Measurements from ENCODE around the gene GAGE2A.
"Not testable (repeated sequence)": the region's sequence is repeated elsewhere in the genome, so short reads cannot be mapped to it uniquely, and the experiment has no call there.

GAGE2A gene

GRCh38 chrX:49589196-49589595 is at the start of gene GAGE2A:
GAGE2A (plus strand) TSS chrX:49589496; CDS start chrX:49590651, 1,155 bp downstream.
- not testable (repeated sequence) for H3K36me3 ChIP-seq (ENCODE audit: control insufficient read depth in 1 of 2, insufficient read depth in 2 of 2, low read length in 2 of 2); H3K27me3 ChIP-seq (ENCODE audit: low read depth, low read length); H3K9me3 ChIP-seq (ENCODE audit: control insufficient read depth in 1 of 2, low read length in 2 of 2); H3K4me3 ChIP-seq (ENCODE audit: low read depth in 1 of 2, low read length in 2 of 2); H3K4me1 ChIP-seq (ENCODE audit: control insufficient read depth in 1 of 2, insufficient read depth in 2 of 2, low read length in 2 of 2); H3K27ac ChIP-seq (ENCODE audit: low read length)

GRCh38 chrX:49541433-49541832 is 47.9 kb upstream of the GAGE2A start, which contains the start of gene GAGE12D:
GAGE12D (plus strand) TSS chrX:49541733; CDS start chrX:49542888, 1,155 bp downstream.
- H3K4me3 ChIP-seq (ENCODE audit: low read depth in 1 of 2, low read length in 2 of 2); H3K4me1 ChIP-seq (ENCODE audit: control insufficient read depth in 1 of 2, insufficient read depth in 2 of 2, low read length in 2 of 2); H3K27me3 ChIP-seq (ENCODE audit: low read depth, low read length); H3K36me3 ChIP-seq (ENCODE audit: control insufficient read depth in 1 of 2, insufficient read depth in 2 of 2, low read length in 2 of 2); H3K9me3 ChIP-seq (ENCODE audit: control insufficient read depth in 1 of 2, low read length in 2 of 2); H3K27ac ChIP-seq (ENCODE audit: low read length): not testable (repeated sequence)

- H3K9me3 ChIP-seq (ENCODE audit: control insufficient read depth in 1 of 2, low read length in 2 of 2); H3K4me1 ChIP-seq (ENCODE audit: control insufficient read depth in 1 of 2, insufficient read depth in 2 of 2, low read length in 2 of 2); H3K27me3 ChIP-seq (ENCODE audit: low read depth, low read length); H3K4me3 ChIP-seq (ENCODE audit: low read depth in 1 of 2, low read length in 2 of 2); H3K36me3 ChIP-seq (ENCODE audit: control insufficient read depth in 1 of 2, insufficient read depth in 2 of 2, low read length in 2 of 2); H3K27ac ChIP-seq (ENCODE audit: low read length): not testable (repeated sequence)
Measured at GRCh38 chrX:49550989-49551388, 38.3 kb upstream of the GAGE2A start, which contains the start of gene GAGE12E. GAGE12E (plus strand) TSS chrX:49551289; CDS start chrX:49552444, 1,155 bp downstream.

GRCh38 chrX:49560542-49560941 is 28.8 kb upstream of the GAGE2A start, which contains the start of gene GAGE12F:
GAGE12F (plus strand) TSS chrX:49560842; CDS start chrX:49561997, 1,155 bp downstream.
- H3K27ac ChIP-seq (ENCODE audit: low read length); H3K36me3 ChIP-seq (ENCODE audit: control insufficient read depth in 1 of 2, insufficient read depth in 2 of 2, low read length in 2 of 2); H3K4me1 ChIP-seq (ENCODE audit: control insufficient read depth in 1 of 2, insufficient read depth in 2 of 2, low read length in 2 of 2); H3K4me3 ChIP-seq (ENCODE audit: low read depth in 1 of 2, low read length in 2 of 2); H3K27me3 ChIP-seq (ENCODE audit: low read depth, low read length); H3K9me3 ChIP-seq (ENCODE audit: control insufficient read depth in 1 of 2, low read length in 2 of 2): not testable (repeated sequence)

- H3K27me3 ChIP-seq (ENCODE audit: low read depth, low read length); H3K4me3 ChIP-seq (ENCODE audit: low read depth in 1 of 2, low read length in 2 of 2); H3K4me1 ChIP-seq (ENCODE audit: control insufficient read depth in 1 of 2, insufficient read depth in 2 of 2, low read length in 2 of 2); H3K27ac ChIP-seq (ENCODE audit: low read length); H3K9me3 ChIP-seq (ENCODE audit: control insufficient read depth in 1 of 2, low read length in 2 of 2); H3K36me3 ChIP-seq (ENCODE audit: control insufficient read depth in 1 of 2, insufficient read depth in 2 of 2, low read length in 2 of 2): not testable (repeated sequence)
Measured at GRCh38 chrX:49568728-49569127, 20.6 kb upstream of the GAGE2A start.

GRCh38 chrX:49569152-49569551 is 20.1 kb upstream of the GAGE2A start:
- H3K27me3 ChIP-seq (ENCODE audit: low read depth, low read length); H3K4me1 ChIP-seq (ENCODE audit: control insufficient read depth in 1 of 2, insufficient read depth in 2 of 2, low read length in 2 of 2); H3K4me3 ChIP-seq (ENCODE audit: low read depth in 1 of 2, low read length in 2 of 2); H3K9me3 ChIP-seq (ENCODE audit: control insufficient read depth in 1 of 2, low read length in 2 of 2); H3K36me3 ChIP-seq (ENCODE audit: control insufficient read depth in 1 of 2, insufficient read depth in 2 of 2, low read length in 2 of 2); H3K27ac ChIP-seq (ENCODE audit: low read length): not testable (repeated sequence)

- not testable (repeated sequence) for H3K9me3 ChIP-seq (ENCODE audit: control insufficient read depth in 1 of 2, low read length in 2 of 2); H3K4me3 ChIP-seq (ENCODE audit: low read depth in 1 of 2, low read length in 2 of 2); H3K27ac ChIP-seq (ENCODE audit: low read length); H3K36me3 ChIP-seq (ENCODE audit: control insufficient read depth in 1 of 2, insufficient read depth in 2 of 2, low read length in 2 of 2); H3K27me3 ChIP-seq (ENCODE audit: low read depth, low read length); H3K4me1 ChIP-seq (ENCODE audit: control insufficient read depth in 1 of 2, insufficient read depth in 2 of 2, low read length in 2 of 2)
Measured at GRCh38 chrX:49570100-49570499, 19.2 kb upstream of the GAGE2A start, which contains the start of gene GAGE12G. GAGE12G (plus strand) TSS chrX:49570400; CDS start chrX:49571555, 1,155 bp downstream.

GRCh38 chrX:49579649-49580048 is 9.6 kb upstream of the GAGE2A start, which contains the start of gene GAGE12H:
GAGE12H (plus strand) TSS chrX:49579949; CDS start chrX:49581104, 1,155 bp downstream.
- H3K36me3 ChIP-seq (ENCODE audit: control insufficient read depth in 1 of 2, insufficient read depth in 2 of 2, low read length in 2 of 2); H3K27me3 ChIP-seq (ENCODE audit: low read depth, low read length); H3K27ac ChIP-seq (ENCODE audit: low read length); H3K9me3 ChIP-seq (ENCODE audit: control insufficient read depth in 1 of 2, low read length in 2 of 2); H3K4me3 ChIP-seq (ENCODE audit: low read depth in 1 of 2, low read length in 2 of 2); H3K4me1 ChIP-seq (ENCODE audit: control insufficient read depth in 1 of 2, insufficient read depth in 2 of 2, low read length in 2 of 2): not testable (repeated sequence)

GRCh38 chrX:49589769-49590478 is 628 bp downstream of the GAGE2A start:
- not testable (repeated sequence) for H3K27ac ChIP-seq (ENCODE audit: low read length); H3K9me3 ChIP-seq (ENCODE audit: control insufficient read depth in 1 of 2, low read length in 2 of 2); H3K4me1 ChIP-seq (ENCODE audit: control insufficient read depth in 1 of 2, insufficient read depth in 2 of 2, low read length in 2 of 2); H3K4me3 ChIP-seq (ENCODE audit: low read depth in 1 of 2, low read length in 2 of 2); H3K36me3 ChIP-seq (ENCODE audit: control insufficient read depth in 1 of 2, insufficient read depth in 2 of 2, low read length in 2 of 2); H3K27me3 ChIP-seq (ENCODE audit: low read depth, low read length)

GRCh38 chrX:49590488-49590887 is 1.2 kb downstream of the GAGE2A start:
- H3K9me3 ChIP-seq (ENCODE audit: control insufficient read depth in 1 of 2, low read length in 2 of 2); H3K27me3 ChIP-seq (ENCODE audit: low read depth, low read length); H3K4me3 ChIP-seq (ENCODE audit: low read depth in 1 of 2, low read length in 2 of 2); H3K36me3 ChIP-seq (ENCODE audit: control insufficient read depth in 1 of 2, insufficient read depth in 2 of 2, low read length in 2 of 2); H3K4me1 ChIP-seq (ENCODE audit: control insufficient read depth in 1 of 2, insufficient read depth in 2 of 2, low read length in 2 of 2); H3K27ac ChIP-seq (ENCODE audit: low read length): not testable (repeated sequence)

GRCh38 chrX:49598720-49599119 is 9.4 kb downstream of the GAGE2A start, which contains the start of gene GAGE1:
GAGE1 (plus strand) TSS chrX:49599020; CDS start chrX:49600175, 1,155 bp downstream.
- not testable (repeated sequence) for H3K4me1 ChIP-seq (ENCODE audit: control insufficient read depth in 1 of 2, insufficient read depth in 2 of 2, low read length in 2 of 2); H3K27ac ChIP-seq (ENCODE audit: low read length); H3K4me3 ChIP-seq (ENCODE audit: low read depth in 1 of 2, low read length in 2 of 2); H3K9me3 ChIP-seq (ENCODE audit: control insufficient read depth in 1 of 2, low read length in 2 of 2); H3K36me3 ChIP-seq (ENCODE audit: control insufficient read depth in 1 of 2, insufficient read depth in 2 of 2, low read length in 2 of 2); H3K27me3 ChIP-seq (ENCODE audit: low read depth, low read length)

All from muscle layer of duodenum (tissue), 2 donors.